SK-N-SH treated with all-trans-retinoic acid at 6 μM for 48 hours (cell line): ENCODE measurements around the gene ALOX15B.

Experiments
- ATAC-seq: fragments of 200-7000 bp; cut with Tn5 transposase; 3 replicates; pipeline ENCODE4 v1.9.1; 2020; ENCODE audit warnings: mild to moderate bottlenecking, moderate library complexity
- ARNTL ChIP-seq: fragments of 450-650 bp; formaldehyde crosslinking; IDR thresholded peaks from 2 replicates; pipeline ENCODE4 v1.5.0; 2020; ENCODE audit warnings: low read depth, mild to moderate bottlenecking, moderate library complexity, borderline replicate concordance
- BACH2 ChIP-seq: fragments of 250-450 bp; sonication (Bioruptor Pico); IDR thresholded peaks from 2 replicates; pipeline ENCODE4 v1.9.0; 2021; ENCODE audit warnings: mild to moderate bottlenecking, borderline replicate concordance
- CSDC2 ChIP-seq: fragments of 250-450 bp; sonication (Bioruptor Pico); IDR thresholded peaks from 2 replicates; pipeline ENCODE4 v1.5.0; 2020; ENCODE audit warnings: mild to moderate bottlenecking, moderate library complexity
- ESRRG ChIP-seq: fragments of 250-450 bp; sonication (Bioruptor Pico); IDR thresholded peaks from 2 replicates; pipeline ENCODE4 v1.6.1; 2021; ENCODE audit warnings: mild to moderate bottlenecking
- GLIS3 ChIP-seq: fragments of 250-450 bp; sonication (Bioruptor Pico); IDR thresholded peaks from 2 replicates; pipeline ENCODE4 v1.5.0; 2020; ENCODE audit warnings: mild to moderate bottlenecking, moderate library complexity
- ISL1 ChIP-seq: fragments of 250-450 bp; sonication (Bioruptor Pico); IDR thresholded peaks from 2 replicates; pipeline ENCODE4 v2.1.2; 2022; ENCODE audit warnings: mild to moderate bottlenecking, moderate library complexity
- OSR1 ChIP-seq: fragments of 250-450 bp; sonication (Bioruptor Pico); IDR thresholded peaks from 2 replicates; pipeline ENCODE4 v1.8.0; 2022; ENCODE audit warnings: moderate library complexity, mild to moderate bottlenecking, inconsistent platforms
- PATZ1 ChIP-seq: fragments of 250-450 bp; sonication (Bioruptor Pico); IDR thresholded peaks from 2 replicates; pipeline ENCODE4 v1.8.0; 2020; ENCODE audit warnings: mild to moderate bottlenecking, moderate library complexity, borderline replicate concordance
- RARB ChIP-seq: fragments of 250-450 bp; sonication (Bioruptor Pico); IDR thresholded peaks from 2 replicates; pipeline ENCODE4 v1.8.0; 2021; ENCODE audit warnings: mild to moderate bottlenecking, moderate library complexity
- SNAI2 ChIP-seq: fragments of 250-450 bp; sonication (Bioruptor Pico); IDR thresholded peaks from 2 replicates; pipeline ENCODE4 v1.5.0; 2020; ENCODE audit warnings: mild to moderate bottlenecking, moderate library complexity
- TCF4 ChIP-seq: fragments of 250-450 bp; sonication (Bioruptor Pico); IDR thresholded peaks from 2 replicates; pipeline ENCODE4 v1.8.0; 2021; ENCODE audit warnings: mild to moderate bottlenecking, moderate library complexity, borderline replicate concordance
- TOX ChIP-seq: fragments of 250-450 bp; sonication (Bioruptor Pico); IDR thresholded peaks from 2 replicates; pipeline ENCODE4 v1.8.0; 2021; ENCODE audit warnings: mild to moderate bottlenecking, moderate library complexity, borderline replicate concordance
- TSHZ2 ChIP-seq: fragments of 250-450 bp; sonication (Bioruptor Pico); IDR thresholded peaks from 2 replicates; pipeline ENCODE4 v1.5.0; 2020; ENCODE audit warnings: mild to moderate bottlenecking, moderate library complexity
- ZC3H10 ChIP-seq: fragments of 250-450 bp; sonication (Bioruptor Pico); IDR thresholded peaks from 2 replicates; pipeline ENCODE4 v1.5.1; 2021; ENCODE audit warnings: mild to moderate bottlenecking, moderate library complexity
- ZFP3 ChIP-seq: fragments of 250-450 bp; sonication (Bioruptor Pico); IDR thresholded peaks from 2 replicates; pipeline ENCODE4 v1.5.0; 2020; ENCODE audit warnings: mild to moderate bottlenecking, moderate library complexity
- ZFP30 ChIP-seq: fragments of 450-650 bp; formaldehyde crosslinking; IDR thresholded peaks from 2 replicates; pipeline ENCODE4 v1.5.0; 2022; ENCODE audit warnings: mild to moderate bottlenecking, moderate library complexity
- ZNF565 ChIP-seq: fragments of 450-650 bp; formaldehyde crosslinking; conservative IDR thresholded peaks from 2 replicates; pipeline ENCODE4 v1.5.0; 2020; ENCODE audit warnings: low read depth, mild to moderate bottlenecking, moderate library complexity
- ZNF70 ChIP-seq: fragments of 450-650 bp; formaldehyde crosslinking; IDR thresholded peaks from 2 replicates; pipeline ENCODE4 v1.5.0; 2020; ENCODE audit warnings: mild to moderate bottlenecking, moderate library complexity
- ZNF8 ChIP-seq: fragments of 450-650 bp; formaldehyde crosslinking; IDR thresholded peaks from 2 replicates; pipeline ENCODE4 v1.5.0; 2020; ENCODE audit warnings: mild to moderate bottlenecking, moderate library complexity
- TF ChIP-seq, protein P1 (sequence below): fragments of 250-450 bp; sonication (Bioruptor Pico); IDR thresholded peaks from 2 replicates; pipeline ENCODE4 v1.5.1; 2021; ENCODE audit warnings: mild to moderate bottlenecking, moderate library complexity
- TF ChIP-seq, protein P2 (sequence below): fragments of 250-450 bp; sonication (Bioruptor Pico); IDR thresholded peaks from 2 replicates; pipeline ENCODE4 v1.8.0; 2021; ENCODE audit warnings: low read depth, mild to moderate bottlenecking, moderate library complexity, borderline replicate concordance

ALOX15B gene

GRCh38 chr17:8015236-8015956 lies 23.5 kb upstream of the ALOX15B start:
- TF ChIP-seq, protein P1, sequence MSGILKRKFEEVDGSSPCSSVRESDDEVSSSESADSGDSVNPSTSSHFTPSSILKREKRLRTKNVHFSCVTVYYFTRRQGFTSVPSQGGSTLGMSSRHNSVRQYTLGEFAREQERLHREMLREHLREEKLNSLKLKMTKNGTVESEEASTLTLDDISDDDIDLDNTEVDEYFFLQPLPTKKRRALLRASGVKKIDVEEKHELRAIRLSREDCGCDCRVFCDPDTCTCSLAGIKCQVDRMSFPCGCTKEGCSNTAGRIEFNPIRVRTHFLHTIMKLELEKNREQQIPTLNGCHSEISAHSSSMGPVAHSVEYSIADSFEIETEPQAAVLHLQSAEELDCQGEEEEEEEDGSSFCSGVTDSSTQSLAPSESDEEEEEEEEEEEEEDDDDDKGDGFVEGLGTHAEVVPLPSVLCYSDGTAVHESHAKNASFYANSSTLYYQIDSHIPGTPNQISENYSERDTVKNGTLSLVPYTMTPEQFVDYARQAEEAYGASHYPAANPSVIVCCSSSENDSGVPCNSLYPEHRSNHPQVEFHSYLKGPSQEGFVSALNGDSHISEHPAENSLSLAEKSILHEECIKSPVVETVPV = no peak
- TF ChIP-seq OSR1 (CRISPR knock-in tag) (no peak), GLIS3 (CRISPR knock-in tag) (no peak), ZNF8 (CRISPR knock-in tag) (no peak), TCF4 (CRISPR knock-in tag) (no peak), CSDC2 (CRISPR knock-in tag) (no peak), ISL1 (CRISPR knock-in tag) (no peak), ZFP30 (no peak), ZNF70 (CRISPR knock-in tag) (no peak), BACH2 (no peak), PATZ1 (CRISPR knock-in tag) (no peak), ZFP3 (CRISPR knock-in tag) (no peak), TSHZ2 (CRISPR knock-in tag) (no peak), TOX (CRISPR knock-in tag) (no peak), ARNTL (no peak)
- no peak for ATAC-seq

GRCh38 chr17:8015957-8016631 lies 22.8 kb upstream of the ALOX15B start:
- peak; percentile 71 for ATAC-seq

More at GRCh38 chr17:8015957-8016631, 22.8 kb upstream of the ALOX15B start:
- TF ChIP-seq RARB (no peak), SNAI2 (no peak), TSHZ2 (CRISPR knock-in tag) (no peak), CSDC2 (CRISPR knock-in tag) (no peak), ZC3H10 (no peak), ISL1 (CRISPR knock-in tag) (no peak), GLIS3 (CRISPR knock-in tag) (no peak), ZFP3 (CRISPR knock-in tag) (no peak), ESRRG (no peak), TOX (CRISPR knock-in tag) (no peak), ZNF565 (no peak), TCF4 (CRISPR knock-in tag) (no peak), PATZ1 (CRISPR knock-in tag) (no peak)
- TF ChIP-seq, protein P2, sequence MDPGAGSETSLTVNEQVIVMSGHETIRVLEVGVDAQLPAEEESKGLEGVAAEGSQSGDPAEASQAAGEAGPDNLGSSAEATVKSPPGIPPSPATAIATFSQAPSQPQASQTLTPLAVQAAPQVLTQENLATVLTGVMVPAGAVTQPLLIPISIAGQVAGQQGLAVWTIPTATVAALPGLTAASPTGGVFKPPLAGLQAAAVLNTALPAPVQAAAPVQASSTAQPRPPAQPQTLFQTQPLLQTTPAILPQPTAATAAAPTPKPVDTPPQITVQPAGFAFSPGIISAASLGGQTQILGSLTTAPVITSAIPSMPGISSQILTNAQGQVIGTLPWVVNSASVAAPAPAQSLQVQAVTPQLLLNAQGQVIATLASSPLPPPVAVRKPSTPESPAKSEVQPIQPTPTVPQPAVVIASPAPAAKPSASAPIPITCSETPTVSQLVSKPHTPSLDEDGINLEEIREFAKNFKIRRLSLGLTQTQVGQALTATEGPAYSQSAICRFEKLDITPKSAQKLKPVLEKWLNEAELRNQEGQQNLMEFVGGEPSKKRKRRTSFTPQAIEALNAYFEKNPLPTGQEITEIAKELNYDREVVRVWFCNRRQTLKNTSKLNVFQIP (CRISPR knock-in tag) = no peak
